BJ (cell line): ENCODE measurements around the gene NPAS3. TPM values are rescaled to one million over a fixed set of nuclear protein-coding genes. Genes with fewer than 3 reads are reported as not detected.

Experiments
- CTCF ChIA-PET: fragments of 350-600 bp; formaldehyde crosslinking; extraction: SDS; loops from one replicate; lab custom pipeline; 2021; ENCODE audit warnings: antibody characterized with exemption, inconsistent platforms; lab: Yijun Ruan, JAX
- POLR2A ChIA-PET: fragments of 300-600 bp; sonication (Branson Sonifier 250); formaldehyde crosslinking; extraction: SDS; loops from one replicate; lab custom pipeline; 2021; ENCODE audit warnings: antibody characterized with exemption; lab: Charles Lee
- DNase-seq: peaks from one replicate; pipeline ENCODE4 v3.0.0-alpha.2; 2011; ENCODE audit warnings: low read depth
- H3K27me3 ChIP-seq: 2 replicates; pipeline ENCODE4 v1.6.0; 2011; ENCODE audit warnings: low read length; ENCODE audit not compliant: control insufficient read depth, insufficient read depth
- H3K36me3 ChIP-seq: 2 replicates; pipeline ENCODE4 v1.5.1; 2011; ENCODE audit warnings: low read length; ENCODE audit not compliant: control insufficient read depth, insufficient read depth
- H3K4me3 ChIP-seq: 2 replicates; pipeline ENCODE4 v1.5.1; 2011; ENCODE audit warnings: low read depth, mild to moderate bottlenecking, control low read depth, low read length
- CTCF ChIP-seq: IDR thresholded peaks from 2 replicates; pipeline ENCODE4 v1.5.1; 2011; ENCODE audit warnings: low read depth, mild to moderate bottlenecking, control low read depth, inconsistent platforms, low read length, moderate library complexity; ENCODE audit not compliant: insufficient read depth
- polyA plus RNA-seq: library from polyadenylated mRNA; depleted of rRNA; stranded (reverse); fragments of >200 nt; gene quantifications from 2 replicates; pipeline ENCODE4 v1.2.3, GENCODE V29; 2011

The NPAS3 gene
- polyA plus RNA-seq, 1 experiment, result 0.09 TPM

DNA sequence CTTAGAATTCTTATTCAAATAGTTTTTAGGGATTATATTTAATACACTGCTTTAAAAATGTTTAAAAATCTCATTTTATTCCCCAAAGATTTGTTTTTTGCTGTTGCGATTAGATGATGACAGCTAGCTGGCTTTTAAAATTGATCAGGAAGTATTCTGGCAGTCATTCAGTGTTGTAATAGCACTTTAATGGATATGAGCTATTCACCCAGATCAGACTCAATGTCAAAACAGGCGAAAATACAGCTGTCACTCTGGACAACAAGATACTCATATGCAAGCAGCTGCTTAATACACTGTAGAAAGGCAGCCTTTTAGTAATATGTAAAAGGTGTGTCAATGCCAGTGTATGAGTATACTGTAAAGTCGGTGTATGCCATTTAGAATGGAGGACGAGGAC, 91.7 kb downstream of the NPAS3 start:
- TF ChIP-seq CTCF, result no peak
- CTCF ChIA-PET, result no interaction called here
- Histone ChIP-seq H3K27me3 (no peaks in the 10 kb centered on the region), H3K4me3 (no peak overlapping the region), H3K36me3 (no peaks in the 10 kb centered on the region)
- DNase-seq, result no peak
- POLR2A ChIA-PET, result no interaction called here

DNA sequence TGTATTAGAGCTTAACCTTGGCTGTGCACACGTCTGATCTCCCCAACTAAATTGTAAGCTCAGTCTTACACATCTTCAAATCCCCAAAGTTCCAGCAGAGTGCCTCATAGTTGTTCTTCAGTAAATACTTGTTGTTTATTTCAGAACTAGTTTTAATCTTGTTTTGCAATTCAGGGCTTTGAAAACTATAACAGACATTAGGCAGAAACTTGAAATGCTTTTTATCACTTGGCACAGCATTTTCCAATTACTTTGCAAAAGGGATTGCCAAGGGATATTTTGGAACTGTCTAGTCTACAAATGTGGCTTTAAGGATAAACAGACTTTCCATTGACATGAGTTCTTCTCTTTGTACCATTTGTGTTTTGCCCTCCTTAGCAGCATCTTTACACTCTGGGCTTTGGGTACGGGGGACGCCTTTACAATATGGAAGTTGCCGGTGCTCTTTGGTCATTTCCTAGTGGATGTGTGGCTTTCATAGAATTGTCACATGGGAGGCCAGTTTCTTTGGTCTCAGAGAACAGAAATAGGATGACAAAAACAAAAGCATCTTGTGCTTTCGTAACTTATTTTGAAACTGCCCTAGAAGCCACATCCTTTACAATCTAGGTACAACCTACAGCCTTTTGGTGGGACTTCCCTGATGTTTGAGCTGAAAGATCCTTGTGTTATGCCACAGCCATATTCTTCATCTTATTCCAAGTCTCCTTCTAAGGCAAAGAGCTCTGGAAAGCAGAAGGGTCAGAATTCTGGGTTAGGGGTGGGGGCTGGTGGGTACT, 96.9 kb downstream of the NPAS3 start:
- Histone ChIP-seq H3K4me3 (no peak overlapping the region), H3K27me3 (no peaks in the 10 kb centered on the region), H3K36me3 (no peaks in the 10 kb centered on the region)
- CTCF ChIA-PET, result interaction anchor here (1.0 kb wide), 1 partner anchor 75 kb away, joined by 3 read pairs; no protein-coding TSS in a partner anchor
- TF ChIP-seq CTCF, result no peak
- POLR2A ChIA-PET, result no interaction called here
- no peak for DNase-seq

DNA sequence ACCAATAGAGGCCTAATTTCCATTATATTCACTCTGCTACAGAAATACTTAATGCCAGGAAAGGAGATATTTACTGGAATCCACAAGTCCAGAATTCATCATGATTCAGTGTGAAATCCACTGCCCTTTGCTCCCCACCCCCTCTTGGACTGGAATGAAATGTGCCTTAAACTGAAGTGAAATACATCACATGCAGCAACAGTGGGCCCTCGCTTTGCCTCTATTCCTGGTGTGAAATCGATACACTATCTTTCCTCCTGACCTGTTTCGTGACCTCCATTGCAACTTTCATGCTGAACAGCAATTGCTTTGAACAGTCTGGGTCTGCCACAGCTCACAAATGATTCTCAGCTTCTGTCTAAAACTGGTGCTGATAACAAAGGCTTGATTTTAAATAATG, 100.6 kb downstream of the NPAS3 start:
- POLR2A ChIA-PET, result no interaction called here
- H3K4me3 ChIP-seq, result no peak overlapping the region
- CTCF ChIA-PET, result no interaction called here
- no peak for DNase-seq
- H3K27me3 ChIP-seq, result no peaks in the 10 kb centered on the region
- no peak for TF ChIP-seq CTCF
- no peaks in the 10 kb centered on the region for H3K36me3 ChIP-seq

- Histone ChIP-seq H3K27me3 (no peaks in the 10 kb centered on the region; the same call in 1 of the 2 replicates), H3K4me3 (no peak overlapping the region), H3K36me3 (no peaks in the 10 kb centered on the region)
- no peak for TF ChIP-seq CTCF
- DNase-seq, result no peak
- ChIA-PET POLR2A (no interaction called here), CTCF (no interaction called here)
Observed at GRCh38 chr14:33040372-33041140, 101.9 kb downstream of the NPAS3 start.

- H3K36me3 ChIP-seq, result no peaks in the 10 kb centered on the region
- CTCF ChIA-PET, result no interaction called here
- no peak for TF ChIP-seq CTCF
- no peak for DNase-seq
- no peak overlapping the region for H3K4me3 ChIP-seq
- no peaks in the 10 kb centered on the region; the same call in 1 of the 2 replicates for H3K27me3 ChIP-seq
- POLR2A ChIA-PET, result no interaction called here
Observed at GRCh38 chr14:33042591-33042990, 103.9 kb downstream of the NPAS3 start.
